H9 (cell line): ENCODE measurements around the gene CT45A3. TPM values are rescaled to one million over a fixed set of nuclear protein-coding genes. Genes with fewer than 3 reads are reported as not detected.
"Not testable (repeated sequence)": the region's sequence is repeated elsewhere in the genome, so short reads cannot be mapped to it uniquely, and the experiment has no call there.

Source experiments
- DNase-seq: peaks from one replicate; pipeline ENCODE4 v3.0.0-alpha.2; 2017
- H2AFZ ChIP-seq: one replicate; pipeline ENCODE4 v1.6.1; 2013; ENCODE audit warnings: mild to moderate bottlenecking, low read length, control low read depth, moderate library complexity
- H2AK5ac ChIP-seq: 2 replicates; pipeline ENCODE4 v1.6.1; 2013; ENCODE audit warnings: low read length, control low read depth, mixed read lengths; ENCODE audit not compliant: insufficient read length
- H2BK120ac ChIP-seq: one replicate; pipeline ENCODE4 v1.6.1; 2013; ENCODE audit warnings: low read depth, mild to moderate bottlenecking, low read length, control low read depth, inconsistent platforms; ENCODE audit not compliant: poor library complexity, severe bottlenecking
- H2BK12ac ChIP-seq: 2 replicates; pipeline ENCODE4 v1.6.1; 2013; ENCODE audit warnings: low read length, control low read depth, mixed read lengths, low read depth; ENCODE audit not compliant: insufficient read length
- H2BK15ac ChIP-seq: 2 replicates; pipeline ENCODE4 v1.6.1; 2013; ENCODE audit warnings: low read depth, low read length, control low read depth
- H2BK20ac ChIP-seq: one replicate; pipeline ENCODE4 v1.6.1; 2013; ENCODE audit warnings: low read depth, mild to moderate bottlenecking, low read length, control low read depth, inconsistent platforms; ENCODE audit not compliant: poor library complexity, severe bottlenecking
- H2BK5ac ChIP-seq: 2 replicates; pipeline ENCODE4 v1.6.1; 2013; ENCODE audit warnings: low read length, control low read depth, mixed read lengths; ENCODE audit not compliant: insufficient read length
- H3K14ac ChIP-seq: 2 replicates; pipeline ENCODE4 v1.6.1; 2013; ENCODE audit warnings: low read length, control low read depth; ENCODE audit not compliant: insufficient read depth
- H3K18ac ChIP-seq: 2 replicates; pipeline ENCODE4 v1.6.1; 2013; ENCODE audit warnings: low read depth, mild to moderate bottlenecking, mixed read lengths, low read length, control low read depth; ENCODE audit not compliant: insufficient read length
- H3K23ac ChIP-seq: 2 replicates; pipeline ENCODE4 v1.6.1; 2013; ENCODE audit warnings: low read length, control low read depth, mixed read lengths, low read depth; ENCODE audit not compliant: insufficient read length
- H3K23me2 ChIP-seq: 2 replicates; pipeline ENCODE4 v1.6.1; 2013; ENCODE audit warnings: low read depth, mild to moderate bottlenecking, mixed read lengths, low read length, control low read depth; ENCODE audit not compliant: insufficient read length, poor library complexity, severe bottlenecking
- H3K27ac ChIP-seq: 2 replicates; pipeline ENCODE4 v1.5.1; 2013; ENCODE audit warnings: low read length, control low read depth, mixed read lengths, low read depth; ENCODE audit not compliant: insufficient read length
- H3K27me3 ChIP-seq: 2 replicates; pipeline ENCODE4 v1.6.1; 2013; ENCODE audit warnings: low read length, control low read depth, inconsistent platforms; ENCODE audit not compliant: insufficient read depth
- H3K4ac ChIP-seq: 2 replicates; pipeline ENCODE4 v1.6.1; 2013; ENCODE audit warnings: low read depth, mild to moderate bottlenecking, control low read depth, inconsistent platforms, low read length, moderate library complexity
- H3K4me1 ChIP-seq: 2 replicates; pipeline ENCODE4 v1.6.1; 2013; ENCODE audit warnings: low read length, control low read depth, inconsistent platforms; ENCODE audit not compliant: insufficient read depth
- H3K4me2 ChIP-seq: 2 replicates; pipeline ENCODE4 v1.6.1; 2013; ENCODE audit warnings: low read length, control low read depth, mixed read lengths; ENCODE audit not compliant: insufficient read length, insufficient read depth
- H3K56ac ChIP-seq: 2 replicates; pipeline ENCODE4 v1.6.1; 2013; ENCODE audit warnings: low read depth, mild to moderate bottlenecking, mixed read lengths, low read length, control low read depth; ENCODE audit not compliant: insufficient read length
- H3K79me1 ChIP-seq: 2 replicates; pipeline ENCODE4 v1.6.1; 2013; ENCODE audit warnings: low read depth, mild to moderate bottlenecking, moderate library complexity, low read length, control low read depth, inconsistent platforms; ENCODE audit not compliant: insufficient read depth, poor library complexity, severe bottlenecking
- H3K79me2 ChIP-seq: 2 replicates; pipeline ENCODE4 v1.6.1; 2013; ENCODE audit warnings: low read length, control low read depth, inconsistent platforms; ENCODE audit not compliant: insufficient read depth
- H3K9ac ChIP-seq: 2 replicates; pipeline ENCODE4 v1.6.1; 2013; ENCODE audit warnings: low read length, control low read depth, mixed read lengths; ENCODE audit not compliant: insufficient read length; ENCODE audit errors: extremely low read depth
- H3K9me3 ChIP-seq: one replicate; pipeline ENCODE4 v1.6.1; 2013; ENCODE audit warnings: low read depth, low read length, inconsistent platforms; ENCODE audit not compliant: control insufficient read depth
- H3T11ph ChIP-seq: one replicate; pipeline ENCODE4 v1.6.1; 2013; ENCODE audit warnings: mild to moderate bottlenecking, low read length, control low read depth, inconsistent platforms
- H4K20me1 ChIP-seq: one replicate; pipeline ENCODE4 v1.6.1; 2013; ENCODE audit not compliant: control insufficient read depth, insufficient read length, insufficient read depth
- H4K5ac ChIP-seq: 2 replicates; pipeline ENCODE4 v1.6.1; 2013; ENCODE audit warnings: low read depth, mild to moderate bottlenecking, mixed read lengths, low read length, control low read depth; ENCODE audit not compliant: insufficient read length
- H4K8ac ChIP-seq: replicated peaks from 2 replicates; pipeline ENCODE4 v1.6.1; 2013; ENCODE audit warnings: low read length, control low read depth, mixed read lengths, low read depth; ENCODE audit not compliant: insufficient read length
- H4K91ac ChIP-seq: 2 replicates; pipeline ENCODE4 v1.6.1; 2013; ENCODE audit warnings: low read depth, mild to moderate bottlenecking, moderate library complexity, mixed read lengths, low read length, control low read depth; ENCODE audit not compliant: insufficient read length
- H3K27ac Mint-ChIP-seq, 3 experiments: 2 replicates in 2 of 3; 3 replicates in 1 of 3; pipeline ENCODE4 v1.8.0; 2020 to 2021; ENCODE audit warnings: mixed read lengths in 3 of 3, mild to moderate bottlenecking in 1 of 3, moderate library complexity in 1 of 3
- H3K27me3 Mint-ChIP-seq: 2 replicates; pipeline ENCODE4 v1.8.0; 2021; ENCODE audit warnings: low read depth, mild to moderate bottlenecking, moderate library complexity, mixed read lengths
- H3K36me3 Mint-ChIP-seq, 3 experiments: 2 replicates in 2 of 3; 3 replicates in 1 of 3; pipeline ENCODE4 v1.8.0; 2020 to 2021; ENCODE audit warnings: low read depth in 3 of 3, mixed read lengths in 3 of 3; ENCODE audit not compliant: insufficient read depth in 1 of 3
- H3K4me1 Mint-ChIP-seq, 2 experiments: 2 replicates each; pipeline ENCODE4 v1.8.0; 2020; ENCODE audit warnings: mixed read lengths in 2 of 2
- H3K4me3 Mint-ChIP-seq, 2 experiments: 2 replicates in 1 of 2; 3 replicates in 1 of 2; pipeline ENCODE4 v1.8.0; 2020 to 2021; ENCODE audit warnings: mild to moderate bottlenecking in 2 of 2, mixed read lengths in 2 of 2, moderate library complexity in 1 of 2
- H3K9me3 Mint-ChIP-seq, 2 experiments: 2 replicates in 1 of 2; 3 replicates in 1 of 2; pipeline ENCODE4 v1.8.0; 2020; ENCODE audit warnings: mild to moderate bottlenecking in 2 of 2, mixed read lengths in 2 of 2, moderate library complexity in 1 of 2
- WGBS: extraction: QIAGEN DNeasy Blood & Tissue Kit; methylation state at CpG from one replicate; pipeline ENCODE4 v1.1.7; 2013; ENCODE audit warnings: missing lambda C conversion rate, low lambda C conversion rate, mixed read lengths; ENCODE audit not compliant: insufficient read length; ENCODE audit errors: extremely low coverage; 5-methylcytosine and 5-hydroxymethylcytosine counted together
- total RNA-seq: library from RNA; stranded (reverse); gene quantifications from 2 replicates; pipeline ENCODE4 v1.2.1, GENCODE V29; 2021
- TF ChIP-seq, protein P1 (sequence below): fragments of 200-600 bp; sonication (generic); conservative IDR thresholded peaks from 3 replicates; pipeline ENCODE4 v1.8.0; 2021; ENCODE audit warnings: antibody characterized with exemption, mild to moderate bottlenecking

The CT45A3 gene
- total RNA-seq, 1 experiment from 2014 or later, result not detected

DNA sequence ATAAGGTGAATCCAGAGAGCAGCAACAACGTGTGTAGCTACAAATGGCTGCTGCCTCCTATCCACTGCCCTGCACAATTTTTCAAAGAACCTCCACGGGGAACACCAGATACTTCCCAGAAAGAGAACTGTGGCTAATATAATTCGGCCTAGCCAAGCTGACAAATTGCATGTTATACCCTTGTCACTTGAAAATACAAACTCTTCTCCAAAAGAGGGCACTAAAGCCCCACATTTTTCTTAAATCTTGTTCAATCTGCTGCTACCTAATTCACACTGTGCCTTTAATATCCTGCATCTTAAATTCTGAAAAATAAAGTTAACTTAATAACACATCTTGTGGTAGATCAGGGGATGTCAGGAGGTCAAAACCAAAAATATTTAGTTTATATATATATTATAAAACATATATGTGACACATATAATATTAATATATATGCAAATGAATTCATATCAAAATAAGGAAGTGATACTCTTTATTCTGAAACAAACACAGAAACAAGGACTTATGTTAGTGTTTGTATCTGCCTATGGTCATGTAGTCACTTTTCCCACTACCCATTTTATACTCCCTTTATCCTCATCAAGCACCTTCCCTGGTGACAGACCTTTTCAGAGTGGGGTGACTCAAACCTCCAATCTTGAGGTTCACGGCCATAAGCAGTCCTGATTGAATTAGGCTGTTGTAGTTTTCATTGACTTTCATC lies 30.5 kb downstream of the CT45A3 start:
- H3K23me2 ChIP-seq, result no peaks in the 10 kb centered on the region
- no peaks in the 10 kb centered on the region for H3K79me2 ChIP-seq
- no peak overlapping the region for H3K27ac Mint-ChIP-seq
- no peak overlapping the region for H2BK120ac ChIP-seq
- H4K20me1 ChIP-seq, result no peaks in the 10 kb centered on the region
- no peak overlapping the region for H4K8ac ChIP-seq
- H3K23ac ChIP-seq, result no peak overlapping the region
- H2BK20ac ChIP-seq, result no peak overlapping the region
- H2BK12ac ChIP-seq, result no peak overlapping the region
- H3K14ac ChIP-seq, result no peak overlapping the region
- H3K27me3 ChIP-seq, result no peaks in the 10 kb centered on the region
- no peak overlapping the region for H3K56ac ChIP-seq
- TF ChIP-seq, protein P1, sequence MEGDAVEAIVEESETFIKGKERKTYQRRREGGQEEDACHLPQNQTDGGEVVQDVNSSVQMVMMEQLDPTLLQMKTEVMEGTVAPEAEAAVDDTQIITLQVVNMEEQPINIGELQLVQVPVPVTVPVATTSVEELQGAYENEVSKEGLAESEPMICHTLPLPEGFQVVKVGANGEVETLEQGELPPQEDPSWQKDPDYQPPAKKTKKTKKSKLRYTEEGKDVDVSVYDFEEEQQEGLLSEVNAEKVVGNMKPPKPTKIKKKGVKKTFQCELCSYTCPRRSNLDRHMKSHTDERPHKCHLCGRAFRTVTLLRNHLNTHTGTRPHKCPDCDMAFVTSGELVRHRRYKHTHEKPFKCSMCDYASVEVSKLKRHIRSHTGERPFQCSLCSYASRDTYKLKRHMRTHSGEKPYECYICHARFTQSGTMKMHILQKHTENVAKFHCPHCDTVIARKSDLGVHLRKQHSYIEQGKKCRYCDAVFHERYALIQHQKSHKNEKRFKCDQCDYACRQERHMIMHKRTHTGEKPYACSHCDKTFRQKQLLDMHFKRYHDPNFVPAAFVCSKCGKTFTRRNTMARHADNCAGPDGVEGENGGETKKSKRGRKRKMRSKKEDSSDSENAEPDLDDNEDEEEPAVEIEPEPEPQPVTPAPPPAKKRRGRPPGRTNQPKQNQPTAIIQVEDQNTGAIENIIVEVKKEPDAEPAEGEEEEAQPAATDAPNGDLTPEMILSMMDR, result no peak
- no CpG with 5 or more reads among the region's 4 CpGs for WGBS
- H3K27ac ChIP-seq, result no peak overlapping the region
- peaks cover 0 to 20% (median 0%) of the 10 kb centered on the region in 3 experiments; a peak in 3 of 7 replicates for H3K36me3 Mint-ChIP-seq
- no peak overlapping the region for H2AK5ac ChIP-seq
- H4K5ac ChIP-seq, result no peak overlapping the region
- H3K4me1 ChIP-seq, result no peaks in the 10 kb centered on the region
- no peaks in the 10 kb centered on the region for H3K4me1 Mint-ChIP-seq
- H3K9me3 ChIP-seq, result peaks cover 54% of the 10 kb centered on the region
- no peak overlapping the region for H2AFZ ChIP-seq
- H3K9ac ChIP-seq, result no peak overlapping the region
- H3K4me3 Mint-ChIP-seq, result no peak overlapping the region
- no peak overlapping the region for H2BK5ac ChIP-seq
- no peaks in the 10 kb centered on the region for H3K79me1 ChIP-seq
- H2BK15ac ChIP-seq, result no peak overlapping the region
- H3K9me3 Mint-ChIP-seq, result peaks cover 52 to 72% of the 10 kb centered on the region in 2 experiments
- DNase-seq, result no peak
- H3T11ph ChIP-seq, result no peak overlapping the region
- no peak overlapping the region for H3K4me2 ChIP-seq
- no peak overlapping the region for H3K18ac ChIP-seq
- H3K4ac ChIP-seq, result no peak overlapping the region
- H4K91ac ChIP-seq, result no peak overlapping the region
- H3K27me3 Mint-ChIP-seq, result peaks cover 3% of the 10 kb centered on the region; the same call in 1 of the 2 replicates

DNA sequence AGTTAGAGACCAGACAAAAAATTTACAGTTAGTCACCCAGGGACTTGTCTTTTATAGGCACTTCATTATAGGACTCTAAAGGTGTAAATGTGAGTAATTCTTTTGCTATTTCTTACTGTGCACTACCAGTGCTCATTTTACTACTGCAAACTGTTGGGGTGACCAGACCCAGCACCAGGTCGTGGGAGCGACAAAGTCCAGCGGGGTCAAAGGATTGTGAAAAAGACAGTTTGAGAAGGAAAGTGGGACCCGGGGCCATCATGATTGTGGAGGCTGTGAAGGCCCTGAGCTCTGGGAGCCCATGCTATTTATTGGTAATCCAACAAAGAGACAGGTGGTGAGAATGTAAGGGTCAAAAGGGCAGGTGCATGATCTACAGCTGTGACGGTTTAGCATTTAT lies 33.3 kb downstream of the CT45A3 start:
- H4K91ac ChIP-seq, H2AK5ac ChIP-seq, H3K9ac ChIP-seq, H3K23ac ChIP-seq, H3T11ph ChIP-seq, H2BK15ac ChIP-seq, H3K27ac ChIP-seq, H3K79me1 ChIP-seq, H2BK5ac ChIP-seq, H2BK12ac ChIP-seq, DNase-seq, H2AFZ ChIP-seq, H3K56ac ChIP-seq, H3K18ac ChIP-seq, H2BK20ac ChIP-seq, H3K36me3 Mint-ChIP-seq, H3K14ac ChIP-seq, H3K27me3 ChIP-seq, H4K8ac ChIP-seq, H3K4me1 ChIP-seq, H3K4me1 Mint-ChIP-seq, H3K4me3 Mint-ChIP-seq, H3K23me2 ChIP-seq, H3K27ac Mint-ChIP-seq, H4K20me1 ChIP-seq, H3K79me2 ChIP-seq, H3K4me2 ChIP-seq, H4K5ac ChIP-seq, H2BK120ac ChIP-seq, H3K4ac ChIP-seq, H3K27me3 Mint-ChIP-seq: not testable (repeated sequence)
- WGBS, result no CpG with 5 or more reads among the region's 5 CpGs
- H3K9me3 Mint-ChIP-seq, result peaks cover 25 to 44% of the 10 kb centered on the region in 2 experiments
- peaks cover 29% of the 10 kb centered on the region for H3K9me3 ChIP-seq
